ENCODE results near the gene CPB1. TPM values are rescaled to one million over a fixed set of nuclear protein-coding genes. Genes with fewer than 3 reads are reported as not detected.

Gene CPB1
- polyA plus RNA-seq, 3 donors from 2014 or later = not detected

Other genes with a start within 250 kb of the CPB1 start
- gene AGTR1, start 129.9 kb upstream of the CPB1 start, polyA plus RNA-seq = not detected
- under 1 TPM in 1 of 3 donors, not detected in 2; 0.32 TPM for gene CPA3, start 37.5 kb downstream of the CPB1 start, polyA plus RNA-seq
- gene GYG1, start 163.7 kb downstream of the CPB1 start, polyA plus RNA-seq = 100 to 1,000 TPM in 1 of 3 donors, 10 to 100 TPM in 2; 73.5 to 102 (median 91.8) TPM

All from immature natural killer cell (primary cell).